ENCODE data around the gene TMEM51. TPM values are rescaled to one million over a fixed set of nuclear protein-coding genes. Genes with fewer than 3 reads are reported as not detected.

TMEM51 gene
- total and polyA plus RNA-seq, 10 of the 15 experiments (the other 5 are each of a cell fraction or from before 2014, with no cell fraction given): 0.55 to 4.8 (median 3.1) TPM

- no peak for TF ChIP-seq TAF1 (IDR thresholded peaks at IDR 0.05; ENCODE audit: borderline replicate concordance, low read depth, low read length)
- no peak for TF ChIP-seq BCLAF1 (IDR thresholded peaks at IDR 0.05)
- TF ChIP-seq BACH1 (IDR thresholded peaks at IDR 0.05; ENCODE audit: borderline replicate concordance): no peak
- TF ChIP-seq HDAC2 (IDR thresholded peaks at IDR 0.05): no peak
- no peak for TF ChIP-seq CEBPB (IDR thresholded peaks at IDR 0.05; ENCODE audit: borderline replicate concordance in 1 of 2, low read depth in 2 of 2, low read length in 2 of 2)
Observed at GRCh38 chr1:15146971-15147376, 6.6 kb upstream of the TMEM51 start (continued).

- ChIA-PET SMC1A (ENCODE audit: uncharacterized antibody, unreplicated experiment) (interaction anchor here (0.7 to 1.2 kb wide), 3 partner anchors 19 to 124 kb away, joined by 3 to 4 read pairs (median 3); no protein-coding TSS in a partner anchor), CTCF (interaction anchor here (0.6 to 1.6 kb wide), 3 partner anchors 19 to 283 kb away, joined by 3 to 7 read pairs (median 3); no protein-coding TSS in a partner anchor), POLR2A (interaction anchor here (0.5 kb wide), 1 partner anchor 342 kb away, joined by 4 read pairs; no protein-coding TSS in a partner anchor), RAD21 (ENCODE audit: unreplicated experiment) (interaction anchor here (2.6 kb wide), 1 partner anchor 19 kb away, joined by 10 read pairs; no protein-coding TSS in a partner anchor)
- Histone ChIP-seq H3K27ac (ENCODE audit: control insufficient read depth, insufficient read depth) (no peak overlapping the region), H3K9ac (ENCODE audit: control insufficient read depth, insufficient read depth, low read length) (no peak overlapping the region), H3K27me3 (replicated peaks in 1 of 2; ENCODE audit: control insufficient read depth in 2 of 2, insufficient read depth in 2 of 2, low read length in 1 of 2) (peaks cover 7 to 12% of the 10 kb centered on the region in 2 experiments; a peak in 3 of 4 replicates), H3K4me1 (ENCODE audit: control insufficient read depth, insufficient read depth, low read length) (peaks cover 6% of the 10 kb centered on the region), H4K20me1 (ENCODE audit: control insufficient read depth, insufficient read depth) (no peaks in the 10 kb centered on the region), H3K79me2 (ENCODE audit: control insufficient read depth, insufficient read depth, low read length) (no peaks in the 10 kb centered on the region), H3K36me3 (ENCODE audit: control insufficient read depth in 2 of 2, insufficient read depth in 2 of 2, low read length in 1 of 2) (no peaks in the 10 kb centered on the region), H3K4me2 (ENCODE audit: control insufficient read depth, insufficient read depth) (no peak overlapping the region), H2AFZ (ENCODE audit: control insufficient read depth, low read depth, low read length) (no peak overlapping the region), H3K4me3 (no peak overlapping the region), H3K9me3 (replicated peaks; ENCODE audit: control insufficient read depth, insufficient read depth, low read length) (no peaks in the 10 kb centered on the region; the same call in 2 of the 3 replicates)
- no peak for ATAC-seq
- WGBS (ENCODE audit: insufficient coverage, insufficient replicate concordance, low lambda C conversion rate, missing lambda C conversion rate): 39% methylated on average over 6 of the region's 6 CpGs
- no TSS peak for BruUV-seq (replicated peaks)
- TF ChIP-seq SMC3 (IDR thresholded peaks at IDR 0.05; ENCODE audit: borderline replicate concordance, low read length): no peak
- no peak for TF ChIP-seq BMI1 (IDR thresholded peaks at IDR 0.05; ENCODE audit: borderline replicate concordance)
- no peak for TF ChIP-seq SKIL (IDR thresholded peaks at IDR 0.05; ENCODE audit: low read depth, poor library complexity, severe bottlenecking)
- intact Hi-C loops (cut with micrococcal nuclease; ENCODE audit: unreplicated experiment): no loop called here
- in situ Hi-C loops (cut with MboI): no loop called here
- no peak for FAIRE-seq
- DNase-seq (ENCODE audit: low read depth, low spot score): no peak
Observed at GRCh38 chr1:15148004-15148403, 5.5 kb upstream of the TMEM51 start.

All from GM12878 (cell line).